B cell (primary cell): Measurements from ENCODE around the gene C14orf119.

Experiments
- CTCF ChIP-seq: fragments of 200-600 bp; IDR thresholded peaks from one replicate; pipeline ENCODE4 v1.8.0; 2022; ENCODE audit warnings: antibody characterized with exemption, mild to moderate bottlenecking
- EZH2 ChIP-seq: IDR thresholded peaks from 2 replicates; pipeline ENCODE4 v1.6.1; 2012; ENCODE audit warnings: borderline replicate concordance, low read depth, mild to moderate bottlenecking, moderate library complexity, low read length; ENCODE audit not compliant: insufficient read depth, poor library complexity, severe bottlenecking

- TF ChIP-seq CTCF (no peak), EZH2 (no peak)
Measured at GRCh38 chr14:23104070-23104590, 8.8 kb downstream of the C14orf119 start.
